GM19025 (cell line): Measurements from ENCODE around the gene CIB4.

Source experiments
- ATAC-seq: cut with Tn5 transposase; IDR thresholded peaks from one replicate; pipeline ENCODE4 v1.9.1; 2021; ENCODE audit warnings: mild to moderate bottlenecking, low read depth, moderate library complexity; ENCODE audit not compliant: unreplicated experiment

CIB4 gene

DNA sequence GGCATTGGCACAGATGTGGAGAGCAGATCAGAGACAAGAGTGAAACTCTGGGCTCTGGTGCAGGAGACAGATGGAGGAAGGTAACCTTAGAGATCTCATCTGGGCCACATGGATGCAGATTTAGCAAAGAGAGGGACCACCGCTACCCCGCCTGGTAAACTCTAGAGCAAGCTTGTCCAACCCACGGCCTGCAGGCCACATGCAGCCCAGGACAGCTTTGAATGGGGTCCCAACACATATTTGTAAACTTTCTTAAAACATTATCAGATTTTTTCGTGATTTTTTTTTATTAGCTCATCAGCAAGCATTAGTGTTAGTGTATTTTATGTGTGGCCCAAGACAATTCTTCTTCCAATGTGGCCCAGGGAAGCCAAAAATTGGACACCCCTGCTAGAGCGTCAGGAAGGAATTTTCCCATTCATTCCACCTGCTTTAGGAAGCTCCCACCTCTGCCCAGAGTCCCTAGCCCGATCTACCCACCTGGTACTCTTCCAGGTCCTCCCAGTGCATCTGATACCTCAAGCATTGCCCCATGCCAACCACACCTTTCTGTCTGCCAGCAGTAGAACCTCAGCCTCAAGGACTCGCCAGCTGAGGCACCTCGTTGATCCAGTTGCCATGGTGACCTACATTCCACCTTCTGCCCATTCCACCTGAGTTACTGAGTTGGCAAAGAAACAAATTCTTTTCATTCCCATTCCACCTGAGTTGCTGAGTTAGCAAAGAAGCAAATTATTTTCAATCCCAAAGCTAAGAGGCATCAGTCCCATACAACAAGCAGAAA is at the start of gene CIB4:
TSS of gene CIB4 (minus strand) at position 586 of the 784 bp plus-strand sequence. CDS start at position 534, 52 bp downstream.
- no peak for ATAC-seq

- ATAC-seq = no peak
Measured at GRCh38 chr2:26687801-26688200, 46.6 kb upstream of the CIB4 start.

- no peak for ATAC-seq
Measured at GRCh38 chr2:26687328-26687727, 46.2 kb upstream of the CIB4 start.

DNA sequence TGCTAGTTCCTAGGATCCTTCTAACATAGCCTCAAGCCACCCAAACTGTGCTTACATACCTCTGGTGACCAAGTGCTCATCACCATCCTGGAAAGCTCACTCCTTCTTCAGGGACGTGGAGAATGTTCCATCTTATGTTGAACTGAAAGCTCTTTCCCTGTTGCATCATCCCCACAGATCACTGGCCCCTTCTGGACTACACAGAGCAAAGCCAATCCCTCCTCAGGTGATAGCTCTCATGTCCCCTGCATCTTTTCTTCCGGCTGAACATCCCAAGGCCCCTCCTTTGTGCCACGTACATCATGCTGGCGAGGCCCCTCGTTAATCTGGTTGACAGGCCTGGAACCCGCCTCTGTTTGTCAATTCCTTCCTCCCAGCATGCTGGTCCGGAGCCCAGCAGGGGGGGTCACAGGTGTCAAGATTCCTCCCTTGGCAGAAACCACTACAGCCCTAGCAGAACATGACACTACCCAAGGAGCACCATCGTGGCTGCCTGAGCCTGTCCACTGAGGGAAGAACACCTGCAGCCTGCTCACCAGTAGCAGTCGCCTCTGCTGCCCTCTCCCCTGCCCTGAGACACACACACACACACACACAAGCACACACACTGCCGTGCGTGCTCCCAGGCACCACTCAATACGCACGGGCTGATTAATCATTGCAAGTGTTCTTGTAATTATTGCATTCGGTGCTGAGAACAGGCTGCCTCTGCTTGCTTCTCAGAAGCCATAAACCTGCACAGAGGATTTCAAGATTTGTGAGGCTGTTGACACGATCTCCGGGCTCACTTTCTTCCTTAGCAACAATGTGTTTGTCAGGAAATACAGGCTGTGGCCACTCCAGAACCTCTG is 45.0 kb upstream of the CIB4 start:
- no peak for ATAC-seq

- ATAC-seq = no peak
Measured at GRCh38 chr2:26685341-26685740, 44.2 kb upstream of the CIB4 start.

GRCh38 chr2:26683583-26683982 is 42.4 kb upstream of the CIB4 start:
- no peak for ATAC-seq

- no peak for ATAC-seq
Measured at GRCh38 chr2:26682155-26682554, 41.0 kb upstream of the CIB4 start.

- ATAC-seq = no peak
Measured at GRCh38 chr2:26681656-26682055, 40.5 kb upstream of the CIB4 start.

DNA sequence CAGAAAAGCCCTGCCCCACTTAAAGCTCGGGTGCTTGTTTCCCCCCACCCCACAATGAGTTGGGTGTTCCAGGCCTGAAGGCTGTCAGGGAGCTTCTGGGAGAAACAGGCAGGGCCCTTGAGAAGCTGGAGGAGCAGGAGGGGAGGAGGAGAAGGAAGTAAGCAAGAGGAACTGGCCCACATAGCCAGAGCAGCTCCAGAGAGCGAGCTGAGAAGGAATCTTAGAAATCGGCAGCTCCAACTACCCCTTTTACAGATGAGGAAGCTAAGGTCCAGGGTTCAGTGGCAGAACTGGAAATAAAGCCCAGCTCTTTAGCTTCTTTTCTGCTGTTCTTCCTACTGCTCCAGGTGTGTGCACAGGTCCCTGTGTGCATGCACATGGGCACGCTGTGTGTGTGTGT is 38.7 kb upstream of the CIB4 start:
- no peak for ATAC-seq

DNA sequence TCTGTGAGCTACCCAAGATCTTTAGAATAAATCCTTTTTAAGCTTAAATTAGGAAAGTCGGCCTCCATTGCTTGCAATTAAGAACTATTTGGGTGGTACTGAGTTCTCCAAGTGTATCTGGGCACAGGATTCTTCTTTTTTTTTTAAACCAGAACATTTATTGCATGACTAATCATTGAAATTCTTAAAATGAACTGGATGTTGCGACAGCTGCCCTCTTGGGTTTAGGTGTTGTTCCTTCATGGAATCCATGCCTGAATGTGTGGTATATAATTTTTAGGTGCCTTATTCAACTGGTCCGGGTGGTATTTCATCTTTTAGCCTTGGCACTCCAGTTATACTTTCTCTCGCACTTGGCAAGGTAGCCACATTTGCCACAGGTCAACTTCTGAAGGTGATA is 36.9 kb upstream of the CIB4 start:
- ATAC-seq = no peak

GRCh38 chr2:26675651-26676255 is 34.6 kb upstream of the CIB4 start:
- ATAC-seq = no peak

GRCh38 chr2:26674771-26675170 is 33.6 kb upstream of the CIB4 start:
- no peak for ATAC-seq

- no peak for ATAC-seq
Measured at GRCh38 chr2:26674002-26674751, 33.0 kb upstream of the CIB4 start.

DNA sequence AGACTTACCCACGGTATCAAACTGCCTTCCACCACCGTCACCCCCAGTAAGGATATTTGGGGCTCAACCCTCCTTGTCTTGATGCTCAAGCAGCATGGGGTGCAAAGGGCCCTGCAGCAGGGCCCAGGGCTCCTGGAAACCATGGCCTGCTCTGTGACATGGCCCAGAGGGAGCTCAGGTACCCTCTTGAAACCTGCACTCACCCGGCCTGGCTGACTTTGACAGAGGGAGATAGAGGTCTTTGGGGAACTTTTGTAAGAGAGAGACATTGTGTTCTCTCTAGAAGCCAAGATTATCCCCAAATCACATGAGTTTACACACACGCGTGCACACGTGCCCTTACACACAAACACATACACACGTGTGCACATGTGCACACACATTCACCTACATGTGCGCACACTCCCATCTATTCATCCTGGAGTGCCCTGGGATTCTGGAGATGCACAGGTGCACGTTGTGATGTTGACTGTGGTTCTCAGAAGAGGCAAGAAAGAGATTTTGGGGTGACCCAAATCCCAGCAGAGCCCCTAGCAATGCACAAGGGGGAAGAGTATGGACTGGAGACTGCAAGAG is 31.7 kb upstream of the CIB4 start:
- ATAC-seq = no peak

DNA sequence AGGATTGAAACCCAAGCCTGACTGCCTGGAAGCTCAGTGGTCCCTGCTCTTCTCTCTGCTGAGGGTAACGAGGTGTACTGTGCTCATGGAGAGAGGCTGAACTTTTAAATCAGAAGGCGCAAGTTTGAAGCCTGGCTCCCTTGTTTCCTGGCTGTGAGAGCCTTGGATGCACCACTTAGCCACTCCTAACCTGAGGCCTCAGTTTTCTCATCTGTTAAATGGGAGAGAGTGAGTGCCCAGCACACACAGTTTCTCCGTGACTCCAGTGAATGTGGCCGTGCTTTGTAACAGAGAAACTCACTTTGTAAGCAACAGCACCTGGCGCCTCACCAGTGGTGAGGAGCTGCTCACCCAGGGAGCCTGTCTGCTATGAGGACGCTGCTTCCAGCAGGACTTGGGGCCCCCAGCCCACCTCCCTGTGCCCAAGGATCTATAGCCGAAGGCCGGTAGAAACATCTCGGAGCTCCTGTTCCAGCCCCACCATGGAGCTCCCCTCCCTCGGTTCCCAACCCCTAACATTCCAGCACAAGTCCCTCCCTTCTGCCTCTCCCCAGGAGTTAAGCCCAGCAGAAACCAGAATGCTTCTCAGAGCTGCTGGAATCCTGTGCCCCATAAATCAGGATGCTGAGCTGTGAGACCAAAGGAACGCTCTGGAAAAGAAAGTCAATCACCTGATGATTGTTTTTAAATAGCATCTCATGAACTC is 31.1 kb upstream of the CIB4 start:
- no peak for ATAC-seq

GRCh38 chr2:26671691-26672090 is 30.5 kb upstream of the CIB4 start:
- ATAC-seq = no peak

DNA sequence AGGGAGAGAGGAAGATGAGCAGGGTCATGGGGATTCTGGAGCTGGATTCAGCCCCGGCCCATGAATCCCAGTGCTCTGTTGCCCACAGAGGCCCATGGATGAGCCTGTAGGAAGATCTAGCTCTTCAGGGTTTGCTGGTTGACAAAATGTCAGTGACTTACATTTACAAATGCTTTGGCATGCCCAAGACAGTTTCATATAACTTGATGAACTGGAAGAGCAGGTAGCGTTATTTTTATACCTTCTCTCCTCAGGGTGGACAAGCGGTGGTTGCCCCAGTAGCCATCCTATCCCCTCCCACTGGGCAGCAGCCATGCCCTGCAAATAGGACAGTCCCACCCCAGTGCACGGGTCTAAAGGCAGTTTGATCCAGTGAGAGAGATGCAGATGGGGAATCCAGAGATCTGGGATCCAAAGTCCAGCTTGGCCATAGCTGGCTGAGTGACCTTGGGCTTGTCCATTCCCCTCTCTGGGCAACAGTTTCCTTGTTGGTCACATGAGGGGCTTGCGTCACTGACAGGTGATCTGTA is 29.8 kb upstream of the CIB4 start:
- no peak for ATAC-seq

GRCh38 chr2:26670171-26670570 is 29.0 kb upstream of the CIB4 start:
- no peak for ATAC-seq
